Large intestine (tissue), 3 donors: Measurements from ENCODE around the gene SPDL1. TPM values are rescaled to one million over a fixed set of nuclear protein-coding genes. Genes with fewer than 3 reads are reported as not detected.

Source experiments
- DNase-seq, 2 donors: peaks; one replicate each; pipeline versions ENCODE4 v3.0.0 to v3.0.0-alpha.2; 2013
- H3K27ac ChIP-seq: one replicate; pipeline ENCODE4 v1.5.1; 2013; ENCODE audit warnings: low read length
- H3K27me3 ChIP-seq: 2 replicates; pipeline ENCODE4 v1.6.1; 2013; ENCODE audit warnings: low read length; ENCODE audit not compliant: control insufficient read depth, insufficient read depth
- H3K36me3 ChIP-seq: 2 replicates; pipeline ENCODE4 v1.6.1; 2013; ENCODE audit warnings: low read length; ENCODE audit not compliant: control insufficient read depth, insufficient read depth
- H3K4me1 ChIP-seq: one replicate; pipeline ENCODE4 v1.6.1; 2013; ENCODE audit warnings: low read length; ENCODE audit not compliant: control insufficient read depth, insufficient read depth
- H3K4me3 ChIP-seq: one replicate; pipeline ENCODE4 v1.5.1; 2013; ENCODE audit warnings: low read length
- H3K9me3 ChIP-seq: one replicate; pipeline ENCODE4 v1.6.1; 2013; ENCODE audit warnings: mild to moderate bottlenecking, low read depth, low read length, moderate library complexity; ENCODE audit not compliant: control insufficient read depth
- WGBS: methylation state at CpG from one replicate; pipeline ENCODE4 v1.1.5; 2013; ENCODE audit warnings: low lambda C conversion rate; ENCODE audit not compliant: insufficient coverage; 5-methylcytosine and 5-hydroxymethylcytosine counted together
- polyA plus RNA-seq: library from polyadenylated mRNA; unstranded; fragments of 120-200 nt; gene quantifications from one replicate; pipeline ENCODE4 v1.2.1, GENCODE V29; 2013

SPDL1 gene
- polyA plus RNA-seq, 1 donor: 15.4 TPM

DNA sequence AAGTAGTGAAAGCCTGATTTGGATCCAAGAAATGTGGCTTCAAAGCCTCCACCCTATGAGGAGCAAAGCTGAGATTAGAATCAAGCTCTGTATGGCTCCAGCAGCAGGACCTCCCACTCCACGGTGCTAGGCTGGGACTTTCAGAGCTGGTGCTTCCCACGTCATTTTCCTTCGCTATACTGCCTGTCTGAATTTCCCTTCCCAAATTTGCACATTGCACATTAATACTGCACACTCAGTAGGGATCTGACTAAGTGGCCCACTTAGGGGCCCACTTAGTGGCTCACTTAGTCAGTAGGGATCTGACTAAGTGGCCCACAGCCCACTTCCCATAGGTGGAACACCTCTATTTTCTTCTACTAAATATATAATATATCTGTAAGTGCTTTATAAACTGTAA, 14.1 kb upstream of the SPDL1 start:
- Histone ChIP-seq H3K27me3 (no peaks in the 10 kb centered on the region), H3K4me1 (peaks cover 8% of the 10 kb centered on the region), H3K36me3 (no peaks in the 10 kb centered on the region), H3K4me3 (no peak overlapping the region), H3K9me3 (no peaks in the 10 kb centered on the region), H3K27ac (no peak overlapping the region)
- WGBS: 94% methylated on average over 2 of the region's 3 CpGs
- DNase-seq: no peak

DNA sequence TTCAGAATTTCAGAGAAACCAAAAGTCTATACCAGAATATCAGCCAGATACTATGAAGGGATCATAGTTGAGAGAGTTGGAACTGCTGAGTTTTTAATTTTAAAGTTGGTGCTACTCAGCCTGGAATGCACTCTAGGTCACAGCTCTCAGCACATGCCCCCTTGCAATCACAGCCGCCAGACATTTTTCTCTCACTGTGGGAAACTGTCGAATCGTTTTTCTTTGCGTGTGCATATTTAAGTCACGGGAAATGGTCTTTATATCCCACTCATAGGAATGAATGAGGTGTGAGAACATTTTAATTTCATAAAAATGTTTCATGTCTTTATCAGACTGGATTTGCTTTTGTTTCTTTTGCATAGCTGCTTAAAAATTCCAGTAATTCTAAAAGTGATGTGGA, 12.2 kb upstream of the SPDL1 start:
- WGBS: no CpG with 5 or more reads among the region's 5 CpGs

DNA sequence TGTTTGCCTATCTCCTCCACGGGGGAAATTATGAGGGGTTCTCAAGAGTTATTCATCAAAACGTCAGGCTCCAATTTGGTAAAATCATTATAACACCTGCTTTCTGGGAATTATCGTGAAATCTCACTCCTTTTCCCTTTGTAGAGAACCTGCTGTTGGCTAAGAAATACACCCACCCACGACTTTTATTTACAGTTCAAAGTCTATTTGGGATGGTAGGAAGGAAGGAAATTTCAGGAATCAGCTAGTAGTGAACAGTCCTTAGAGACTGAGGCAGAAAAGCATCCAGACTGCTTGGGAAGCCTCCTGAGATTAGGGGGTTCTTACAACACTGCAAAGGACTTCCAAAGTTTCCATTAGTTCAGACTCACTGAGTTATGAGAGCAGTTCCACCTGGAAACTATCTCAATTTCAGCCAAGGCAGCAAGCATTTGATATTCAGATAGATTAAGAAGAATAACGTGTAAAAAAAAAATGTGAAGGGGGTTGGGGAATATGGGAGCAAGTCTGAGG, 9.4 kb upstream of the SPDL1 start:
- peak in 1 of 2 donors; percentile 74 for DNase-seq
- H3K9me3 ChIP-seq: no peaks in the 10 kb centered on the region
- H3K4me1 ChIP-seq: peaks cover 8% of the 10 kb centered on the region
- WGBS: 20% methylated on average over 1 of the region's 5 CpGs
- no peaks in the 10 kb centered on the region for H3K36me3 ChIP-seq
- no peak overlapping the region for H3K4me3 ChIP-seq
- no peaks in the 10 kb centered on the region for H3K27me3 ChIP-seq
- peak overlapping the region; percentile 0 for H3K27ac ChIP-seq

More for the DNA sequence above, 12.2 kb upstream of the SPDL1 start:
- Histone ChIP-seq H3K9me3 (no peaks in the 10 kb centered on the region), H3K4me1 (peaks cover 8% of the 10 kb centered on the region), H3K27ac (no peak overlapping the region), H3K4me3 (no peak overlapping the region), H3K36me3 (no peaks in the 10 kb centered on the region), H3K27me3 (no peaks in the 10 kb centered on the region)
- DNase-seq: no peak

DNA sequence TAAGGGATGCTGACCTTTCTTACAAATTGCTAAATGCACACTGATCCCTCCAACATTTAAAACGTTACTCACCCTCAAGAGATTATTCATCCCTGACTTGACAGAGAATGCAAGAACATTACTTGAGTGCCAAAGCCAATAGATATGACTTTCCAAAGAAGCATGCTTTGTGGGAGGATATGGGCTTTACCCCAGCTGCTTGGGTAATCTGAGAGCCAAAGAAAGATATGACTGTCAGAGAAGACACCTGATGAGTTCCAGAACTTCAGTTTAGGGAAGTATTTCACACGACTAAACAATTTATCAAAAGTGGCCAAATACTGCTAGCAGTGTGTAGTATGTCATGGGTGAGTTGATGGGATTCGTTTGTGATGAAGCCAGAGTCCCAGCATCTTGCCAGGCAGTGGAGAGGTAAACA, 7.4 kb upstream of the SPDL1 start:
- Histone ChIP-seq H3K27ac (no peak overlapping the region), H3K4me3 (no peak overlapping the region), H3K27me3 (no peaks in the 10 kb centered on the region), H3K9me3 (no peaks in the 10 kb centered on the region), H3K4me1 (peaks cover 8% of the 10 kb centered on the region), H3K36me3 (no peaks in the 10 kb centered on the region)
- no peak for DNase-seq
- WGBS: no CpG with 5 or more reads among the region's 3 CpGs

DNA sequence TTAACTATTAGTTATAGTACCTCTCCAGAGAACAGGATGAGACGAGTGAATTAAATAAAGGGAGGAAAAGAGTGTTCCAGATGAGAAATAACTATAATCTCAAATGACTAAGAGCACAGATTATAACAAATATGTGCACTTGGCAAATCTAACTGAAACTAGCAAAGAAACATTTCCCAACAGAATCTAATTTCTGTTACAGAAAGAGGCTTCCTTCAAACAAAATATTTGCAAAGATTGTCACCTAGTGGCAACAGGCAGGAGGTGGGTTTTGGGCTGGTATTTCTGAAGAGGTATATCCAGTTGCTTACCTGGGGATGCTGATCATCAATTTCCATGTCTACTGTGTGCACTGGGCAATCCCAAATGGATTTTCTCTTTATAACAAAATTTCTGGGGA, 5.6 kb upstream of the SPDL1 start:
- no CpG with 5 or more reads among the region's 1 CpG for WGBS
- H3K4me3 ChIP-seq: no peak overlapping the region
- DNase-seq: peak in 1 of 2 donors; percentile 4
- no peaks in the 10 kb centered on the region for H3K9me3 ChIP-seq
- no peak overlapping the region for H3K27ac ChIP-seq
- H3K36me3 ChIP-seq: no peaks in the 10 kb centered on the region
- H3K4me1 ChIP-seq: peaks cover 8% of the 10 kb centered on the region
- no peaks in the 10 kb centered on the region for H3K27me3 ChIP-seq

DNA sequence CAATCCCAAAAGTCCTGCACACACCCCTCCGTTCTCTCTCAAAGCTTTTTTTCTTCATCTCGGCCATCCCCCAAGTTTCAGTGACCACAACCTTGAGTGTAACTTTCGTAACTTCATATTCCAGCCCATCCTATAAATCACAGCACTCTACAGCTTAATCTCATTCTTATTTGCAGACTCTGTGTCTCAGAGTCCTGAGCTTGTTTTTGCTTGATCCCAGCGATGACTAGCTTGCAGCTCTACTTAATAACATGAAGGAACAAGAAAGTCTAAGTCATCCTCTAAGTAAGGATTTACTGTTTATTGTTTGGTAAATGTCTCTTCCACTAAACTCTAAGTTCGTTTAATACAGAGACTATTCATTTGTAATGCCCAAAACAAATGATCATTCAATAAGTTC, 2.6 kb upstream of the SPDL1 start:
- Histone ChIP-seq H3K4me1 (no peaks in the 10 kb centered on the region), H3K36me3 (no peaks in the 10 kb centered on the region), H3K4me3 (no peak overlapping the region), H3K27me3 (no peaks in the 10 kb centered on the region), H3K27ac (no peak overlapping the region), H3K9me3 (no peaks in the 10 kb centered on the region)
- 64% methylated on average over 2 of the region's 5 CpGs for WGBS
- no peak for DNase-seq

DNA sequence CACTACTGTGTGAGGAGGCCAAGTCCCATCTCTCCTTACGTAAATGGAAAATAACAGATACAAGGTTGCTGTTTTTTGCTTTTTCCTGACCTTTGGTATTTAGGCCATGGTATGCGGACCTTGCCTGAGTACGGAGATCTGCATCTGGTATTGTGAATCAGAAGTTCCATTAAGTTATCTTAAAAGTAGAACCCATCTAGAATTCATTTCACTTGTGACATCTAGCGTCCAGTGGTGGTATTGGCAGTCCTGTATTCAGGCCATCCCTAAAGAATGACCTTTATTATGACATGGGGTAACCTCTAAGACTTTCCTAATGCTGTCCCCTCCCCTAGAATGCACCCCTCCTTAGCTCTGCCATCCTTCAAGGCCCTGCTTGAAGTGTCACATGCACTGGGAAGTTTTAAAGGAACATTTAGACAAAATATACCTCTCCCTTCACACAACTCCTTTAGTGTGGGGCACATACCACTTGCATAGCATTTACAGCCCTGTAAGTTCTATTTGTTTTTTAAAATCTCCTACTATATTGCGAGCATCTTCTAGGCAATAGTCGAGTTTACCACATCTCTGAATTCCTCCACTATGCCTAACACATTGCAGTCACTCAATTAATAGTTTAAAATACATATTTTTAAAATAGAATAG, 1.9 kb upstream of the SPDL1 start:
- Histone ChIP-seq H3K36me3 (no peaks in the 10 kb centered on the region), H3K27me3 (no peaks in the 10 kb centered on the region), H3K9me3 (no peaks in the 10 kb centered on the region), H3K4me3 (no peak overlapping the region), H3K27ac (no peak overlapping the region), H3K4me1 (no peaks in the 10 kb centered on the region)
- WGBS: 50% methylated on average over 2 of the region's 6 CpGs
- DNase-seq: peak; percentile 21 to 60

DNA sequence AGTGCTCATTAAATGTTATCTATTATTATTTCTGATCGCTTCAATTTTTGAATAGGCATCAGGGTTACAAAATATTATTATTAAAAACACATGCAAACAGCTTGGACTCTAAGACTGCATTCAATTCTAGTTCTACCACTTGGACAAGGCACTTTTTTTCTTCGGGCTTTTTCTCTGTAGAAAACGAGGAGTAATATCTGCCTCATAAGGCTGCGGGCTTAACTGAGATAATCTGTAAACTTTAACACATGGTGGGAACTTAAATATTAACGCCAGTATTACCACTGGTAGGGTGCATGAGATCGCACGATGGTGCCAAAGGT, 511 bp upstream of the SPDL1 start:
- DNase-seq: no peak
- H3K27ac ChIP-seq: peak overlapping the region; percentile 85
- WGBS: 0% methylated on average over 2 of the region's 7 CpGs
- no peaks in the 10 kb centered on the region for H3K4me1 ChIP-seq
- no peaks in the 10 kb centered on the region for H3K36me3 ChIP-seq
- no peaks in the 10 kb centered on the region for H3K27me3 ChIP-seq
- peak overlapping the region; percentile 82 for H3K4me3 ChIP-seq
- no peaks in the 10 kb centered on the region for H3K9me3 ChIP-seq

DNA sequence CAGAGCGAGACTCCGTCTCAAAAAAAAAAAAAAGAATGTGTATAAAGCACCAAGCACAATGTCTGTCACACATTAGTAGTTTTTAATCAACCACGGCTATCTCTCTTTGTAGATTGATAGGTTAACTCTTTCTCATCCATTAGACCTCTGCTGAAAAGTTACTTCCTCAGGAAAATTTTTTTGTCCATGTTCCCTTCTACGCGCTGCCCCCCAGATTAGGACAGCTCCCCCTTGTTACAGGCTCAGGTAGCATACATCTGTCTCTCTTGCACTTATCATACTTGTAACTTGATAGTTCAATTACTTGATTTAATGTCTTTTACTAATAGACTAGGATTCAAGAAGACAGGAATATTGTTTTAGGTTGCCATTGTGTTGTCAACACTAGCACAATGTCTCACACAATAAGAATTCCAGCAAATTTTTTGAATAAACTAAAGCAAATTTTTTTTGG, 1.5 kb downstream of the SPDL1 start:
- peaks cover 7% of the 10 kb centered on the region for H3K36me3 ChIP-seq
- H3K27me3 ChIP-seq: no peaks in the 10 kb centered on the region
- no peaks in the 10 kb centered on the region for H3K4me1 ChIP-seq
- no peak for DNase-seq
- WGBS: 67% methylated on average over 1 of the region's 5 CpGs
- H3K9me3 ChIP-seq: no peaks in the 10 kb centered on the region
- H3K4me3 ChIP-seq: no peak overlapping the region
- no peak overlapping the region for H3K27ac ChIP-seq

DNA sequence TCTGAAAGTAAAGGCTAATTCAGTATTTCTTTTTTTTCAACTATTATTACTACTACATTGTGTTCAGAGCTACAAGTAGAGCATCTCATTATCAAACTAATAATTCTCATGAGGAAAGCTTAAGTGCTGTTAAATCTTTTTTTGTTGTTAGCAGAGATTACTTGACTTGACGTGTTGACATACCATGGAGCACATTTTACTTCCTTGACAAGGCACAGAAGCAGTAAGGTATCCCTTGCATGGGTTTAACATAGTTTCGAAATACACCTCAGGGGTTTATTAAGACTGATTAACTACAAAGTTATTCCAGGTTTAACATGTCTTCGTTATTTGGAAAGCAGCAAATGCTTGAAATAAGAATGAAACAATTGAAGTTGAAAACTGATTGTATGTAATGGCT, 7.0 kb downstream of the SPDL1 start:
- no peaks in the 10 kb centered on the region for H3K9me3 ChIP-seq
- no peak overlapping the region for H3K27ac ChIP-seq
- no peaks in the 10 kb centered on the region for H3K4me1 ChIP-seq
- H3K27me3 ChIP-seq: no peaks in the 10 kb centered on the region
- WGBS: 100% methylated on average over 2 of the region's 3 CpGs
- no peak for DNase-seq
- no peak overlapping the region for H3K4me3 ChIP-seq
- peaks cover 35% of the 10 kb centered on the region for H3K36me3 ChIP-seq

DNA sequence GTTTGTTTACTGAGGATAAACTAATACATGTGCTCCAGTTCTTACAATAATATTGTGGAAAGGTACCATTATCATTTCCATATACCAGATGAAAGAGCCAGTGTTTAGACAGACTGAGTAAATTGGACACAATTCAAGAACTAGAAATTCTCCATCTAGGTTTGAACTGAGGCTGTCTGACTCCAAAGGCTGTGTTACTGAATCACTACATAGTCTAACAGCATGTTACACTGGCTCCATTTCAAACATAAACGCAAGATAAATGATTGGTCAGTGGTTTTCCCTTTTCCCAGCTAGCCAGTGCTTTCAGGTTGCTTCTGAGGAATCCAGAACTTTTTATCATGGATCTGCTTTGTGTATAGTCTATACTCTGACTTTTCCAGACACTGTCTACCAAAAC, 8.1 kb downstream of the SPDL1 start:
- Histone ChIP-seq H3K27me3 (no peaks in the 10 kb centered on the region), H3K27ac (no peak overlapping the region), H3K9me3 (no peaks in the 10 kb centered on the region), H3K4me3 (no peak overlapping the region), H3K4me1 (no peaks in the 10 kb centered on the region), H3K36me3 (peaks cover 42% of the 10 kb centered on the region)
- no CpG with 5 or more reads among the region's 1 CpG for WGBS
- DNase-seq: no peak
